GM21390 (cell line): ENCODE data around the gene CTSZ.
"Not testable (repeated sequence)": the region's sequence is repeated elsewhere in the genome, so short reads cannot be mapped to it uniquely, and the experiment has no call there.

Experiments
- ATAC-seq: cut with Tn5 transposase; IDR thresholded peaks from one replicate; pipeline ENCODE4 v1.9.1; 2021; ENCODE audit not compliant: unreplicated experiment

CTSZ gene

GRCh38 chr20:59006864-59007664, at the start of gene CTSZ:
Gene CTSZ (minus strand): TSS chr20:59007254. CDS start chr20:59007128, 126 bp downstream.
- ATAC-seq, result peak; percentile 27

GRCh38 chr20:59055302-59055701, 48.2 kb upstream of the CTSZ start:
- no peak for ATAC-seq

GRCh38 chr20:59051666-59052185, 44.7 kb upstream of the CTSZ start:
- ATAC-seq, result no peak

DNA sequence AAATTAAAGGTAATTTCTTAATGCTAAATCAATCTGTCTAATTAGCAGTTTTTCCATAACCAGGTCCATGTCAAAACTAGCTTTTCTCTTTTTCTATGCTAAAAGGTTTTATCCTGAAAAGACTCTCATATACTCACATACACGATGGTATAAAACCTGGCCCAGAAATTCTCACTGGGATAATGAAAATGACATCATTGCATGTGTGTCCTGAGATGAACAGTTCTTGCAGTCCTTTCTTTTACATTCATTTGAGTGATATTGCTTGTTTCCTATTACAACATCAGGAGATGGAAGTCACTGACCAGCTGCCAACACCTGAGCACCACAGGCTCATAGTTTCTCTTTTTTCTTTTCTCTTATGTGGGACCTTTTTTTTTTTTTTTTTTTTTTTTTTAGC, 43.4 kb upstream of the CTSZ start:
- no peak for ATAC-seq

- ATAC-seq, result no peak
Measured at GRCh38 chr20:59048681-59049030, 41.6 kb upstream of the CTSZ start.

DNA sequence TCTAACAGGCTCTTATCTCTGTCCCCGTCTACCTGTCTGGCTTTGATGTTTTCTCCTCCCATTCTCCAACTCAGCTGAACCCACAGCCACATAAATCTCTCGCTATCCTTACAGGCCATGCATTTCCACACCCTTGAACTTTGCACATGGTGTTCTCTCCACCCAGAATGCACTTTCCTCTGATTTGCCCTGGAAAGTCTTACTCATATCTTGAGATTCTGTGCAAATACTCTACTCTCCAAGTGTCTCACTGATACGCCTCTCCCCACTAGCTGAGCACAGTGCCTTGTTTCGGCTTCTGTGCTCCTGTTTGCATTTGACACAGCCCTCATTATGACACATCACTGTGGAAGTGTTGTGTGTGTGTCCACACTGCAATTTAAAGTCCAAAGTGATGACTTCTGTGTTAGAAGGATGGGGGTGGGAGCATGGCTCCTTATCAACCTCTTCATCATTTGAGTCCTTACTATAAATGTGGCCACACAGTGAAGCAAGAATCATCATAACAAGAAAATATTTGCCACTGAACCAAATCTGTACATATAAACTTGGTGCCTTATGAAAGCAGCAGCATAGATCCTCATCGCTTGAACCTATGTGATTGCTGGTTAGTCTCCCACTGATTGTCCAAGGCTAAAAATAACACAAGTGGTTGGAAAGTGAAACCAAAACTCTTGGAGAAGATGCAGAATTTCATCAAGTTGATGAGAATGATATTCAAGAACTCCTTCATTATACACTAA, 41.1 kb upstream of the CTSZ start:
- no peak for ATAC-seq

DNA sequence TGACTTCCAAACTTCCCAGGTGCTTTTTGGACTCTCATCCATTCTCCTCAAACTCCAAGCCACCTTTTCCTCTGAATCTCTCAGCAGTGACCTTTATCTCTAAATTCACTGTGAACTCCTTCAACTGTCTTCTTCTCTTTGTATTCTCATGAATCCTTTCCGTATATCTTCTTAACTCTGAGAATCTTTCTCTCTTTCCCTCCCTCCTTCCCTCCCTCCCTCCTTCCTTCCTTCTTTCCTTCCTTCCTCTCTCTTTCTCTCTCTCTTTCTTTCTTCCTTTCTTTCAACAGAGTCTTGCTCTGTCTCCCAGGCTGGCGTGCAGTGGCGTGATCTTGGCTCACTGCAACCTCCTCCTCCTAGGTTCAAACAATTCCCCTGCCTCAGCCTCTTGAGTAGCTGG, 39.8 kb upstream of the CTSZ start:
- no peak for ATAC-seq

GRCh38 chr20:59044796-59045195, 37.7 kb upstream of the CTSZ start:
- no peak for ATAC-seq

GRCh38 chr20:59044295-59044694, 37.2 kb upstream of the CTSZ start:
- no peak for ATAC-seq

DNA sequence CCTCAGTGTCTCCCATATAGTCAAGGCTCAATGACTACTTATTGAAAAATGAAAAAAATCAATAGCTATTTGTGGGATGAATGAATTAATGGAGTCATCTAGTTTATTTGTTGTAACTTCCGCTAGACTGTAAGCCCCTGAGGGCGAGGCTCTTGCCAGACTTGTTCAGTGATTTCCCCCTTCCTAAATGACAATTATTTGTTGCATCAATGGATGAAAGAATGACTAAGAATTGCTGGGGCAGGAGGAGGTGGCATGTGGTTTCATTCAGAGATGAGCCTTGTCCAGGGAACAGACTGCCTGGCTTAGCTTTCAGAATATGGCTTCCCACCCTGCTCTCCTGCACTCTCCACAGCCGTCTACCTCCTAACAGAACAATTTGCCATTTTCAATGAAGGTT, 36.6 kb upstream of the CTSZ start:
- no peak for ATAC-seq

GRCh38 chr20:59042796-59043631, 36.0 kb upstream of the CTSZ start:
- peak; percentile 90 for ATAC-seq

DNA sequence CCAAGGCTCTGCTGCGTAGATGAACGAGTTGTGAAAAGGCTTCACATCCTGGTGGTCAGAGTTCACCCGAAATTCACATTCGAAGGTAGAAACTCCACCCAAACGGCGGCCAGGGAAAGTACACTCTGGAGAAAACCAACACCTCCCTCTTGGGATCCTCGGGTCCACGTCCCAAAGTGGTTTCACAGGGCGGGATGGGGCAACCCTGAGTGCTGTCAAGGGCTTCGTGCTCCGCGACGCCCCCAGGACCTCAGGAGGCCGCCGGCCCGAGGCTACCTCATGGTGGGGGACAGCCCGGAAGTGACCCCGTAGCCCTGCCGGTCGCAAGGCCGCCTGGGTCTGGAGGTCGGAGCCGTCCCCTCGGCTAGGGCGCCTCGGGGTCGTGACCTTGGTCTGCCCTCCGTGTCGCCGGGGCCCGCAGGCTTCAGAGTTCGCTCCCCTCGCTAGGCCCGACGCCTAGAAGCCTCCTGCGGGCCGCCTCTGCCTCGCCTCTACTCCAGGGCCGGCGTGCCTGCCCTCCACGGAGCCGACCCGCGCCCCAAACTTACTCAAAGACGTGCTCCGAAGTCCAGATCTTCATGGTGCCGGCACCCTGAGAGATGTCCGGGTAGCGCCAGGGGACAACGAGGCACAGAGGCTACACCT, 35.2 kb upstream of the CTSZ start, which contains the start of gene PRELID3B:
PRELID3B (minus strand) TSS at position 636 of the 645 bp plus-strand sequence; CDS start at position 580, 56 bp downstream.
- peak; percentile 27 for ATAC-seq

DNA sequence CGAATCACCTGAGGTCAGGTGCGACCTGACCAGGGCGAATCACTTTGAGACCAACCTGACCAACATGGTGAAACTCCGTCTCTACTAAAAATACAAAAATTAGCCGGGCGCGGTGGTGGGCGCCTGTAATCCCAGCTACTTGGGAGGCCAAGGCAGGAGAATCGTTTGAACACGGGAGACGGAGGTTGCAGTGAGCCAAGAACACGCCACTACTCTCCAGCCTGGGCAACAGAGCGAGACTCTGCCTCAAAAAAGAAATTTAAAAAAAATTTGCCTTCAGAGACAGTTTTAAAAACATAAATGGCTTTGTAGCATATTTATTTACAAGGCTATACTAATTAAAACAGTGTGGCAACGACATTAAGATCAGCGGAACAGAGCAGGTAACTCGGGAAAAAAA, 34.4 kb upstream of the CTSZ start:
- ATAC-seq, result not testable (repeated sequence)

DNA sequence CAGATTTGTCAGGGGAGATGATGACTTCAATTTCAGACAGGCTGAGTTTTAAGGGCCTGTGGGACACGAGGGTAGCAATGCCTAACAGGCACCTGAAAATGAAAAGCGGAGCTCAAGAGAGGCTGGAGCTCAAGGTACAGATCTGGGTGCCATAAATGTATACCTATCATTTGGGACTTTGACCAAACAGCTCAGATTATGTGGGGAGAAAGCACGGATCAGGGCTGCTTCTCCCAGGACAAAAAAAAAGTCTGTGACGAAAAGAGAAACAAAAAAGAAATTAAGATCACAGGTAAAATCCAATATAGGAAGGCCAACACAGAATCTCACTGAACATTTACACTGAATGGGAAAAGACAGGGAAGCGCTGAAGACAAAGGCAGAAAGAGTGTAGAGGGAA, 33.6 kb upstream of the CTSZ start:
- ATAC-seq, result no peak

GRCh38 chr20:59039233-59039632, 32.2 kb upstream of the CTSZ start:
- ATAC-seq, result no peak

DNA sequence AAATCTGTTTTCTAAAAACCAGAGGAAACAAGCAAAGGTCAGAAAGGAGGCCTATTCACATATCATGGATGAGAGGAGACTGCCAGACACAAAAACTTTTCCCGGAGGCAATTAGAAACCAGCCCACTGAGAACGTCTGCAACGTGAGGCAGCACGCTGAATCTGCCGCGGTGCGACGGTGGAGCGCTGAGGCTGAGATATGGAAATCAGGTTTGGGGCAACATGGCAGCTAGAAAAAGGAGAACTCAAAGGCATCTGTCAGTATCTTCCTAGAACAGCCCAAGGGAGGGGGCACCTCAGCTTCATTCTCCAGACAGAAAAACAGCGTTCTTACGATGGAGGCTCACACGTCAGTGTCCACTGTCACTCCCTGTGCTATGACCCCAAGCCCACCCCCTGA, 30.3 kb upstream of the CTSZ start:
- ATAC-seq, result no peak

DNA sequence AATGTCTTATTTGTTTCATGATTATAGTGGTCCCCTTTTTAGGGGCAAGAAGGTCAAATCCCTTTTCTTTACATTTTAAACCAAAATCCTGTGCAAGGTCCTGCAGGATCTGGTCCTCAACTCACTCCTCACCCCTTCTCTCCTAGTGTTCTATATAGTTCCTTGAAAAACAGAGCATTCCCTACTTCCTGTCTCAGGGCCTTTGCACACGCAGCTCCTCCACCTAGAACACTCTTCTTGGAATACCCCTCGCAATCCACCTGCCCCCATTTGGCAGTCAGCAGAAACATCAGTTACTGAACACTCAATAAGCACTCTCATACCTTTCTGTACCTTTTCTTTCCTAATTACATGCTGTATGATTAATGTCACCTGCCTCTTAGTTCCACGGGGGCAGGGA, 28.3 kb upstream of the CTSZ start:
- no peak for ATAC-seq

GRCh38 chr20:59033616-59034165, 26.6 kb upstream of the CTSZ start:
- ATAC-seq, result no peak

- no peak for ATAC-seq
Measured at GRCh38 chr20:59033093-59033492, 26.0 kb upstream of the CTSZ start.

GRCh38 chr20:59032713-59033059, 25.6 kb upstream of the CTSZ start:
- no peak for ATAC-seq
